Ishikawa (cell line): ENCODE measurements around the gene HOTAIR.

Experiments used
- CEBPB ChIP-seq: IDR thresholded peaks from 2 replicates; pipeline ENCODE4 v1.6.1; 2012
- EGR1 ChIP-seq: IDR thresholded peaks from 2 replicates; pipeline ENCODE4 v1.6.1; 2012
- EP300 ChIP-seq: IDR thresholded peaks from 2 replicates; pipeline ENCODE4 v1.6.1; 2012; ENCODE audit warnings: borderline replicate concordance
- FOXM1 ChIP-seq: IDR thresholded peaks from 2 replicates; pipeline ENCODE4 v1.6.1; 2012; ENCODE audit warnings: low read depth, borderline replicate concordance
- RAD21 ChIP-seq: IDR thresholded peaks from 2 replicates; pipeline ENCODE4 v1.6.1; 2012; ENCODE audit warnings: low read depth
- TAF1 ChIP-seq: IDR thresholded peaks from 2 replicates; pipeline ENCODE4 v1.6.1; 2012; ENCODE audit warnings: low read depth, mild to moderate bottlenecking
- YY1 ChIP-seq: IDR thresholded peaks from 2 replicates; pipeline ENCODE4 v1.6.1; 2012; ENCODE audit warnings: low read depth
- TF ChIP-seq, protein P1 (sequence below): IDR thresholded peaks from 2 replicates; pipeline ENCODE4 v1.6.1; 2012; ENCODE audit warnings: low read depth, mild to moderate bottlenecking
- TF ChIP-seq, protein P2 (sequence below): IDR thresholded peaks from 2 replicates; pipeline ENCODE4 v1.6.1; 2012
- TF ChIP-seq, protein P3 (sequence below): IDR thresholded peaks from 2 replicates; pipeline ENCODE4 v1.6.1; 2012

DNA sequence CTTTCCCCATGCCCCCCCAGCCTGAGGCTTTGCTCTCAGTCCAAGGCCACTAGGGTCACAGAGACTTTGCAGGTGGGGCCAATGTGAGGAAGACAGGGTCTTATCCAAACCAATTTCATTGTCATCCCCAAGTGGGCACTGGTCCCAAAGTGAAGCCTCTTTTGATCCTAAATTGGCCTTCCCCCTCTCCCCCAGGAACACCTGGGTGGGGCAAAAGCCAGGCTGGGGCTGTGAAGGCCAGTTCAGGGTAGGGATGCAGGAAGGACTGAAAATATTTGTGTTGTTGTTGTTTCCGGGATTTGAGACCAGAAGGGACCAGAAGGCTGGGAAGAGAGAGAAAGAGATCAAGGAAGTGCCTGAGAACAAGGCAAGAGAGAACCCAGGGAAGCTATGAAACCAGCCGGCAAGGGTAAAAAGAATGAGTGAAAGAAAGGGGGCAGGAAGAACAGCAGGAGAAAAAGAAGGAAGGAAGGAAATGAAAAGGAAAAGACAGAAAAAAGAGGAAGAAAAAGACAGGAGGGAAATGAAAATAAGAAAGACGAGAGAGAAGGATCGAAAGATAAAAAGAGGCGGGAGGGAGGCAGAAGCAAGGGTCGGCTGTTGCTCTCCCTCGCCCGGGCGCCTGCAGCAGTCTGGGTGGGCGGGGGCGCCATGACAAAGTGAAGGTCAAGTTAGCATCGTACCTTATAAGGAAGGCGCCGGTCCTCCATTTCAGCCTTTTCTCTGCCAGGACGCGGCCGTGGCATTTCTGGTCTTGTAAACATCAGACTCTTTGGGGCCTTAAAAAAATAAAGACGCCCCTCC lies 9.3 kb downstream of the HOTAIR start:
- TF ChIP-seq YY1: no peak
- TF ChIP-seq EGR1: no peak
- no peak for TF ChIP-seq EP300
- TF ChIP-seq, protein P1, sequence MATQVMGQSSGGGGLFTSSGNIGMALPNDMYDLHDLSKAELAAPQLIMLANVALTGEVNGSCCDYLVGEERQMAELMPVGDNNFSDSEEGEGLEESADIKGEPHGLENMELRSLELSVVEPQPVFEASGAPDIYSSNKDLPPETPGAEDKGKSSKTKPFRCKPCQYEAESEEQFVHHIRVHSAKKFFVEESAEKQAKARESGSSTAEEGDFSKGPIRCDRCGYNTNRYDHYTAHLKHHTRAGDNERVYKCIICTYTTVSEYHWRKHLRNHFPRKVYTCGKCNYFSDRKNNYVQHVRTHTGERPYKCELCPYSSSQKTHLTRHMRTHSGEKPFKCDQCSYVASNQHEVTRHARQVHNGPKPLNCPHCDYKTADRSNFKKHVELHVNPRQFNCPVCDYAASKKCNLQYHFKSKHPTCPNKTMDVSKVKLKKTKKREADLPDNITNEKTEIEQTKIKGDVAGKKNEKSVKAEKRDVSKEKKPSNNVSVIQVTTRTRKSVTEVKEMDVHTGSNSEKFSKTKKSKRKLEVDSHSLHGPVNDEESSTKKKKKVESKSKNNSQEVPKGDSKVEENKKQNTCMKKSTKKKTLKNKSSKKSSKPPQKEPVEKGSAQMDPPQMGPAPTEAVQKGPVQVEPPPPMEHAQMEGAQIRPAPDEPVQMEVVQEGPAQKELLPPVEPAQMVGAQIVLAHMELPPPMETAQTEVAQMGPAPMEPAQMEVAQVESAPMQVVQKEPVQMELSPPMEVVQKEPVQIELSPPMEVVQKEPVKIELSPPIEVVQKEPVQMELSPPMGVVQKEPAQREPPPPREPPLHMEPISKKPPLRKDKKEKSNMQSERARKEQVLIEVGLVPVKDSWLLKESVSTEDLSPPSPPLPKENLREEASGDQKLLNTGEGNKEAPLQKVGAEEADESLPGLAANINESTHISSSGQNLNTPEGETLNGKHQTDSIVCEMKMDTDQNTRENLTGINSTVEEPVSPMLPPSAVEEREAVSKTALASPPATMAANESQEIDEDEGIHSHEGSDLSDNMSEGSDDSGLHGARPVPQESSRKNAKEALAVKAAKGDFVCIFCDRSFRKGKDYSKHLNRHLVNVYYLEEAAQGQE: no peak
- no peak for TF ChIP-seq TAF1
- no peak for TF ChIP-seq CEBPB
- TF ChIP-seq FOXM1: no peak
- TF ChIP-seq, protein P2, sequence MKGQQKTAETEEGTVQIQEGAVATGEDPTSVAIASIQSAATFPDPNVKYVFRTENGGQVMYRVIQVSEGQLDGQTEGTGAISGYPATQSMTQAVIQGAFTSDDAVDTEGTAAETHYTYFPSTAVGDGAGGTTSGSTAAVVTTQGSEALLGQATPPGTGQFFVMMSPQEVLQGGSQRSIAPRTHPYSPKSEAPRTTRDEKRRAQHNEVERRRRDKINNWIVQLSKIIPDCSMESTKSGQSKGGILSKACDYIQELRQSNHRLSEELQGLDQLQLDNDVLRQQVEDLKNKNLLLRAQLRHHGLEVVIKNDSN: no peak
- TF ChIP-seq, protein P3, sequence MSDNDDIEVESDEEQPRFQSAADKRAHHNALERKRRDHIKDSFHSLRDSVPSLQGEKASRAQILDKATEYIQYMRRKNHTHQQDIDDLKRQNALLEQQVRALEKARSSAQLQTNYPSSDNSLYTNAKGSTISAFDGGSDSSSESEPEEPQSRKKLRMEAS: no peak
- TF ChIP-seq RAD21: no peak
